ELF-1 (cell line): Measurements from ENCODE around the gene CHST8.
"Not testable (repeated sequence)": the region's sequence is repeated elsewhere in the genome, so short reads cannot be mapped to it uniquely, and the experiment has no call there.

Source experiments
- DNase-seq: peaks from one replicate; pipeline ENCODE4 v3.0.0-alpha.2; 2016; ENCODE audit warnings: low read depth, low spot score

The CHST8 gene

GRCh38 chr19:33810821-33811220 is 189.1 kb downstream of the CHST8 start:
- DNase-seq = no peak

GRCh38 chr19:33811246-33811645 is 189.5 kb downstream of the CHST8 start:
- no peak for DNase-seq

- peak; percentile 23 for DNase-seq
These were observed 190.1 kb downstream of the CHST8 start for GRCh38 chr19:33811736-33812387.

- DNase-seq = no peak
These were observed 190.9 kb downstream of the CHST8 start for GRCh38 chr19:33812388-33813330.

- no peak for DNase-seq
These were observed 191.8 kb downstream of the CHST8 start for GRCh38 chr19:33813391-33814101.

GRCh38 chr19:33814181-33815165 is 192.7 kb downstream of the CHST8 start:
- DNase-seq = no peak

GRCh38 chr19:33815380-33816340 is 193.9 kb downstream of the CHST8 start:
- no peak for DNase-seq

GRCh38 chr19:33818411-33818810 is 196.7 kb downstream of the CHST8 start:
- DNase-seq = peak; percentile 32

GRCh38 chr19:33819078-33819477 is 197.3 kb downstream of the CHST8 start:
- DNase-seq = not testable (repeated sequence)

- no peak for DNase-seq
These were observed 197.7 kb downstream of the CHST8 start for GRCh38 chr19:33819506-33819879.

GRCh38 chr19:33819880-33820781 is 198.4 kb downstream of the CHST8 start:
- DNase-seq = peak; percentile 70

GRCh38 chr19:33821871-33822270 is 200.1 kb downstream of the CHST8 start:
- DNase-seq = no peak
